HCT116 (cell line): ENCODE measurements around the gene TMTC2. TPM values are rescaled to one million over a fixed set of nuclear protein-coding genes. Genes with fewer than 3 reads are reported as not detected.

Experiments
- ATAC-seq: fragments of 200-7000 bp; cut with Tn5 transposase; 2 replicates; pipeline ENCODE4 v1.9.1; 2020; ENCODE audit warnings: mild to moderate bottlenecking, moderate library complexity
- BruUV-seq: library from RNA; stranded (reverse); fragments of 400-500 nt; replicated peaks from 2 replicates; lab custom pipeline; 2021; lab: Mats Ljungman, UMichigan
- CTCF ChIA-PET: fragments of 300-600 bp; sonication (Branson Sonifier 250); formaldehyde crosslinking; loops from one replicate; lab custom pipeline; 2021; ENCODE audit warnings: antibody characterized with exemption; lab: Charles Lee
- POLR2A ChIA-PET: fragments of 300-600, 350-600 bp; sonication (Branson Sonifier 250); formaldehyde crosslinking; loops from one replicate; lab custom pipeline; 2021; ENCODE audit warnings: antibody characterized with exemption; lab: Charles Lee
- RAD21 ChIA-PET, 2 experiments: fragments of 300-600 bp; sonication (Branson Sonifier 250); formaldehyde crosslinking; loops; one replicate each; lab custom pipeline; 2023; ENCODE audit warnings: low total read pairs in 2 of 2; ENCODE audit not compliant: uncharacterized antibody in 2 of 2, unreplicated experiment in 2 of 2, low non-redundant PET in 1 of 2; lab: Charles Lee
- DNase-seq: peaks from one replicate; pipeline ENCODE4 v3.0.0-alpha.2; 2010; ENCODE audit warnings: low read depth, low spot score
- H2AFZ ChIP-seq: fragments of 200-600 bp; shearing (Covaris generic), sonication (generic); 2 replicates; pipeline ENCODE4 v1.6.1; 2017; ENCODE audit warnings: low read depth, mixed run types, mixed read lengths, antibody characterized with exemption, low read length; ENCODE audit not compliant: poor library complexity, severe bottlenecking
- H3K27ac ChIP-seq: 2 replicates; pipeline ENCODE4 v1.5.1; 2012; ENCODE audit warnings: low read depth, low read length
- H3K27me3 ChIP-seq: fragments of 200-600 bp; sonication (generic); 2 replicates; pipeline ENCODE4 v1.6.1; 2016; ENCODE audit warnings: mixed run types, low read length, mixed read lengths; ENCODE audit not compliant: insufficient read depth
- H3K36me3 ChIP-seq, 2 experiments: fragments of 200-500 bp in 1 of 2; fragments of 200-600 bp in 1 of 2; sonication (Bioruptor generic) in 1 of 2; sonication (generic) in 1 of 2; 2 replicates each; pipeline versions ENCODE4 v1.5.1 to v1.6.1; 2014 to 2016; ENCODE audit warnings: low read length in 2 of 2, inconsistent platforms in 1 of 2, mixed read lengths in 1 of 2, mixed run types in 1 of 2; ENCODE audit not compliant: insufficient read depth in 2 of 2, control insufficient read depth in 1 of 2
- H3K4me1 ChIP-seq, 2 experiments: fragments of 200-600 bp in 1 of 2; sonication (generic) in 1 of 2; 2 replicates each; pipeline versions ENCODE4 v1.5.1 to v1.6.1; 2012 to 2017; ENCODE audit warnings: low read length in 2 of 2, inconsistent platforms in 1 of 2, mild to moderate bottlenecking in 1 of 2, mixed read lengths in 1 of 2, mixed run types in 1 of 2, moderate library complexity in 1 of 2; ENCODE audit not compliant: insufficient read depth in 2 of 2, control insufficient read depth in 1 of 2
- H3K4me2 ChIP-seq: fragments of 200-600 bp; sonication (generic); 2 replicates; pipeline ENCODE4 v1.6.1; 2017; ENCODE audit warnings: mixed run types, low read length, mixed read lengths
- H3K4me3 ChIP-seq, 2 experiments: fragments of 200-600 bp in 1 of 2; sonication (generic) in 1 of 2; replicated peaks in 1 of 2; 2 replicates each; pipeline ENCODE4 v1.5.1; 2011 to 2016; ENCODE audit warnings: low read length in 2 of 2, control low read depth in 1 of 2, low read depth in 1 of 2, mild to moderate bottlenecking in 1 of 2, mixed read lengths in 1 of 2, mixed run types in 1 of 2
- H3K79me2 ChIP-seq: fragments of 200-600 bp; sonication (generic); 2 replicates; pipeline ENCODE4 v1.6.1; 2017; ENCODE audit warnings: mild to moderate bottlenecking, mixed run types, low read length, moderate library complexity, mixed read lengths; ENCODE audit not compliant: insufficient read depth
- H3K9ac ChIP-seq: fragments of 200-600 bp; sonication (generic); 2 replicates; pipeline ENCODE4 v1.6.1; 2016; ENCODE audit warnings: low read length, mixed read lengths
- H3K9me2 ChIP-seq: fragments of 200-600 bp; sonication (generic), shearing (Covaris generic); 2 replicates; pipeline ENCODE4 v1.6.1; 2017; ENCODE audit warnings: mixed run types, mild to moderate bottlenecking, moderate library complexity; ENCODE audit not compliant: insufficient read depth
- H3K9me3 ChIP-seq, 2 experiments: fragments of 200-500 bp in 1 of 2; fragments of 200-600 bp in 1 of 2; sonication (Bioruptor generic) in 1 of 2; sonication (generic) in 1 of 2; 2 replicates each; pipeline ENCODE4 v1.6.1; 2014 to 2017; ENCODE audit warnings: low read length in 2 of 2, mixed read lengths in 2 of 2, inconsistent platforms in 1 of 2, low read depth in 1 of 2, mild to moderate bottlenecking in 1 of 2, mixed run types in 1 of 2, moderate library complexity in 1 of 2; ENCODE audit not compliant: control insufficient read depth in 1 of 2, insufficient read depth in 1 of 2
- H4K20me1 ChIP-seq: fragments of 200-600 bp; sonication (generic), shearing (Covaris generic); 2 replicates; pipeline ENCODE4 v1.6.1; 2017; ENCODE audit warnings: mixed run types, mild to moderate bottlenecking, moderate library complexity; ENCODE audit not compliant: insufficient read depth
- ATF3 ChIP-seq: IDR thresholded peaks from 2 replicates; pipeline ENCODE4 v1.6.1; 2012
- CEBPB ChIP-seq: IDR thresholded peaks from 2 replicates; pipeline ENCODE4 v1.6.1; 2012; ENCODE audit warnings: low read depth
- CTCF ChIP-seq, 3 experiments: fragments of 200-600 bp in 1 of 3; sonication (generic) in 1 of 3; IDR thresholded peaks in 2 of 3; conservative IDR thresholded peaks in 1 of 3; 2 replicates each; pipeline ENCODE4 v1.5.1; 2012 to 2017; ENCODE audit warnings: low read depth in 2 of 3, low read length in 2 of 3, antibody characterized with exemption in 1 of 3, borderline replicate concordance in 1 of 3, control low read depth in 1 of 3, mild to moderate bottlenecking in 1 of 3, mixed read lengths in 1 of 3, mixed run types in 1 of 3, moderate library complexity in 1 of 3; ENCODE audit not compliant: insufficient read depth in 1 of 3
- EGR1 ChIP-seq: IDR thresholded peaks from 2 replicates; pipeline ENCODE4 v1.6.1; 2012; ENCODE audit warnings: low read depth
- ELF1 ChIP-seq: IDR thresholded peaks from 2 replicates; pipeline ENCODE4 v1.6.1; 2012; ENCODE audit warnings: low read depth, borderline replicate concordance
- EZH2 ChIP-seq: fragments of 200-600 bp; sonication (generic); IDR thresholded peaks from 2 replicates; pipeline ENCODE4 v1.6.1; 2017; ENCODE audit warnings: antibody characterized with exemption, mixed run types
- EZH2phosphoT487 ChIP-seq: fragments of 200-600 bp; IDR thresholded peaks from 2 replicates; pipeline ENCODE4 v1.6.1; 2018; ENCODE audit warnings: antibody characterized with exemption, borderline replicate concordance
- FOSL1 ChIP-seq: IDR thresholded peaks from 2 replicates; pipeline ENCODE4 v1.6.1; 2012; ENCODE audit warnings: low read depth
- JUND ChIP-seq: IDR thresholded peaks from 2 replicates; pipeline ENCODE4 v1.6.1; 2012
- MAX ChIP-seq: IDR thresholded peaks from 2 replicates; pipeline ENCODE4 v1.6.1; 2012
- POLR2A ChIP-seq: IDR thresholded peaks from 2 replicates; pipeline ENCODE4 v1.7.0; 2011; ENCODE audit warnings: borderline replicate concordance; ENCODE audit not compliant: insufficient read depth, insufficient read length; ENCODE audit errors: extremely low read depth
- RAD21 ChIP-seq: IDR thresholded peaks from 2 replicates; pipeline ENCODE4 v1.6.1; 2012; ENCODE audit warnings: low read depth, mild to moderate bottlenecking
- SIN3A ChIP-seq: IDR thresholded peaks from 2 replicates; pipeline ENCODE4 v1.6.1; 2012; ENCODE audit warnings: low read depth
- SRF ChIP-seq: IDR thresholded peaks from 2 replicates; pipeline ENCODE4 v1.6.1; 2012; ENCODE audit warnings: low read depth
- TCF7L2 ChIP-seq: IDR thresholded peaks from 2 replicates; pipeline ENCODE4 v1.7.0; 2011; ENCODE audit warnings: borderline replicate concordance, inconsistent platforms; ENCODE audit not compliant: insufficient read depth, insufficient read length; ENCODE audit errors: extremely low read depth
- ZBTB33 ChIP-seq: IDR thresholded peaks from 2 replicates; pipeline ENCODE4 v1.6.1; 2011; ENCODE audit warnings: mild to moderate bottlenecking, low read length, moderate library complexity; ENCODE audit not compliant: insufficient replicate concordance; ENCODE audit errors: extremely low read depth
- ZFX ChIP-seq: fragments of 450-650 bp; IDR thresholded peaks from 2 replicates; pipeline ENCODE4 v1.6.1; 2017
- intact Hi-C: fragments of 100-400 bp; cut with micrococcal nuclease; formaldehyde crosslinking; loops from 2 replicates; pipeline ENCODE4 v1.10.0; 2022
- total RNA-seq: library from RNA; stranded (reverse); gene quantifications from one replicate; pipeline ENCODE4 v1.2.1, GENCODE V29; 2021; ENCODE audit not compliant: unreplicated experiment

Gene TMTC2
- total RNA-seq, 1 experiment from 2014 or later, result 11.5 TPM

- TF ChIP-seq SRF, result no peak
- TF ChIP-seq MAX, result no peak
- TF ChIP-seq CEBPB, result no peak
- no peak for TF ChIP-seq JUND
- TF ChIP-seq RAD21, result no peak
- TF ChIP-seq FOSL1, result no peak
- TF ChIP-seq TCF7L2, result no peak
- no peak for TF ChIP-seq POLR2A
- TF ChIP-seq EGR1, result no peak
Measured at GRCh38 chr12:82838827-82839226, 152.1 kb downstream of the TMTC2 start (continued).

- ChIA-PET POLR2A (no interaction called here), CTCF (no interaction called here), RAD21 (no interaction called here)
- H3K4me1 ChIP-seq, result peaks cover 4 to 9% of the 10 kb centered on the region in 2 experiments; a peak in 3 of 4 replicates
- H3K27ac ChIP-seq, result no peak overlapping the region
- ATAC-seq (no peak), DNase-seq (no peak)
- no TSS peak for BruUV-seq
- H3K9me3 ChIP-seq, result no peaks in the 10 kb centered on the region
- H2AFZ ChIP-seq, result no peak overlapping the region
- H3K9ac ChIP-seq, result no peak overlapping the region
- H3K4me3 ChIP-seq, result no peak overlapping the region
- intact Hi-C loops, result no loop called here
- no peaks in the 10 kb centered on the region; the same call in 1 of the 2 replicates for H3K9me2 ChIP-seq
- no peaks in the 10 kb centered on the region for H3K79me2 ChIP-seq
- no peaks in the 10 kb centered on the region for H4K20me1 ChIP-seq
- no peaks in the 10 kb centered on the region for H3K27me3 ChIP-seq
- H3K36me3 ChIP-seq, result no peaks in the 10 kb centered on the region
- no peak overlapping the region for H3K4me2 ChIP-seq
- TF ChIP-seq ZBTB33 (no peak), MAX (no peak), SIN3A (no peak), FOSL1 (no peak), ATF3 (no peak), ZFX (no peak), ELF1 (no peak), SRF (no peak), POLR2A (no peak), CTCF (IDR thresholded peaks at IDR 0.05 in 2 of 3, conservative IDR thresholded peaks at IDR 0.05 in 1 of 3; ENCODE audit: borderline replicate concordance in 1 of 3, insufficient read depth in 1 of 3, low read depth in 2 of 3, low read length in 2 of 3) (no peak), TCF7L2 (no peak), EZH2phosphoT487 (no peak), EGR1 (no peak), JUND (no peak), EZH2 (no peak), RAD21 (no peak)
Measured at GRCh38 chr12:82839796-82840195, 153.1 kb downstream of the TMTC2 start.
